KOPT-K1 (cell line): Measurements from ENCODE around the gene NPAS2.

Experiments
- H3K27ac ChIP-seq: fragments of 200-600 bp; sonication (generic); 2 replicates; pipeline ENCODE4 v1.5.1; 2016; ENCODE audit warnings: antibody characterized with exemption, mild to moderate bottlenecking, low read depth, low read length; ENCODE audit not compliant: poor library complexity, severe bottlenecking
- H3K36me3 ChIP-seq: fragments of 200-600 bp; sonication (generic); 2 replicates; pipeline ENCODE4 v1.5.1; 2017; ENCODE audit warnings: antibody characterized with exemption, mild to moderate bottlenecking, low read length, moderate library complexity; ENCODE audit not compliant: insufficient read depth
- H3K9me3 ChIP-seq: fragments of 200-600 bp; sonication (generic); 2 replicates; pipeline ENCODE4 v1.5.1; 2017; ENCODE audit warnings: antibody characterized with exemption, low read length, mild to moderate bottlenecking; ENCODE audit not compliant: insufficient read depth, poor library complexity, severe bottlenecking

Gene NPAS2

GRCh38 chr2:100906131-100906530 lies 86.2 kb downstream of the NPAS2 start:
- Histone ChIP-seq H3K27ac (peak overlapping the region; percentile 10), H3K9me3 (no peaks in the 10 kb centered on the region), H3K36me3 (peaks cover 4% of the 10 kb centered on the region; the same call in 1 of the 2 replicates)

- no peak overlapping the region for H3K27ac ChIP-seq
- no peaks in the 10 kb centered on the region for H3K9me3 ChIP-seq
- peaks cover 4% of the 10 kb centered on the region; the same call in 1 of the 2 replicates for H3K36me3 ChIP-seq
Measured at GRCh38 chr2:100906679-100907078, 86.7 kb downstream of the NPAS2 start.

GRCh38 chr2:100907832-100908231 lies 87.9 kb downstream of the NPAS2 start:
- Histone ChIP-seq H3K36me3 (peaks cover 10% of the 10 kb centered on the region; the same call in 1 of the 2 replicates), H3K27ac (no peak overlapping the region), H3K9me3 (no peaks in the 10 kb centered on the region)

- no peaks in the 10 kb centered on the region for H3K9me3 ChIP-seq
- no peak overlapping the region for H3K27ac ChIP-seq
- peaks cover 13% of the 10 kb centered on the region; the same call in 1 of the 2 replicates for H3K36me3 ChIP-seq
Measured at GRCh38 chr2:100909534-100910081, 89.7 kb downstream of the NPAS2 start.

GRCh38 chr2:100910111-100910510 lies 90.2 kb downstream of the NPAS2 start:
- H3K36me3 ChIP-seq = peaks cover 9% of the 10 kb centered on the region; the same call in 1 of the 2 replicates
- H3K9me3 ChIP-seq = peaks cover under 1% of the 10 kb centered on the region
- no peak overlapping the region for H3K27ac ChIP-seq

GRCh38 chr2:100919316-100919715 lies 99.4 kb downstream of the NPAS2 start:
- Histone ChIP-seq H3K9me3 (peaks cover 4% of the 10 kb centered on the region), H3K36me3 (no peaks in the 10 kb centered on the region), H3K27ac (no peak overlapping the region)

GRCh38 chr2:100921685-100922161 lies 101.8 kb downstream of the NPAS2 start:
- Histone ChIP-seq H3K9me3 (no peaks in the 10 kb centered on the region), H3K27ac (no peak overlapping the region), H3K36me3 (peaks cover 13% of the 10 kb centered on the region)

GRCh38 chr2:100923461-100924060 lies 103.6 kb downstream of the NPAS2 start:
- peaks cover 18% of the 10 kb centered on the region for H3K36me3 ChIP-seq
- no peaks in the 10 kb centered on the region for H3K9me3 ChIP-seq
- peak overlapping the region; percentile 77 for H3K27ac ChIP-seq

- Histone ChIP-seq H3K36me3 (peaks cover 22% of the 10 kb centered on the region), H3K27ac (peak overlapping the region; percentile 77), H3K9me3 (no peaks in the 10 kb centered on the region)
Measured at GRCh38 chr2:100924122-100924519, 104.2 kb downstream of the NPAS2 start.

GRCh38 chr2:100924520-100925451 lies 104.8 kb downstream of the NPAS2 start:
- H3K9me3 ChIP-seq = no peaks in the 10 kb centered on the region
- H3K27ac ChIP-seq = peak overlapping the region; percentile 77
- peaks cover 26% of the 10 kb centered on the region for H3K36me3 ChIP-seq

- Histone ChIP-seq H3K27ac (no peak overlapping the region), H3K36me3 (peaks cover 37% of the 10 kb centered on the region), H3K9me3 (no peaks in the 10 kb centered on the region)
Measured at GRCh38 chr2:100928235-100928634, 108.3 kb downstream of the NPAS2 start.

GRCh38 chr2:100929147-100929546 lies 109.2 kb downstream of the NPAS2 start:
- Histone ChIP-seq H3K9me3 (no peaks in the 10 kb centered on the region), H3K27ac (no peak overlapping the region), H3K36me3 (peaks cover 46% of the 10 kb centered on the region)

GRCh38 chr2:100934504-100935371 lies 114.8 kb downstream of the NPAS2 start:
- peaks cover 34% of the 10 kb centered on the region for H3K36me3 ChIP-seq
- H3K9me3 ChIP-seq = no peaks in the 10 kb centered on the region
- no peak overlapping the region for H3K27ac ChIP-seq

- H3K27ac ChIP-seq = no peak overlapping the region
- H3K9me3 ChIP-seq = no peaks in the 10 kb centered on the region
- peaks cover 34% of the 10 kb centered on the region for H3K36me3 ChIP-seq
Measured at GRCh38 chr2:100935372-100935752, 115.4 kb downstream of the NPAS2 start.
